Fibroblast of lung (primary cell): ENCODE measurements around the gene TWIST2. TPM values are rescaled to one million over a fixed set of nuclear protein-coding genes. Genes with fewer than 3 reads are reported as not detected.

Experiments used
- DNase-seq, 2 donors: peaks; one replicate each; pipeline versions ENCODE4 v3.0.0 to v3.0.0-alpha.2; 2010; ENCODE audit warnings: low read depth in 2 of 2
- H2AFZ ChIP-seq: 2 replicates; pipeline ENCODE4 v1.5.1; 2012; ENCODE audit warnings: low read length, control low read depth, inconsistent platforms
- H3K27ac ChIP-seq: 2 replicates; pipeline ENCODE4 v1.5.1; 2011; ENCODE audit warnings: low read length, control low read depth; ENCODE audit not compliant: insufficient read depth
- H3K27me3 ChIP-seq: 2 replicates; pipeline ENCODE4 v1.5.1; 2011; ENCODE audit warnings: mild to moderate bottlenecking, low read length; ENCODE audit not compliant: control insufficient read depth, insufficient read depth
- H3K36me3 ChIP-seq: 2 replicates; pipeline ENCODE4 v1.5.1; 2011; ENCODE audit warnings: low read length; ENCODE audit not compliant: control insufficient read depth, insufficient read depth
- H3K4me1 ChIP-seq: 2 replicates; pipeline ENCODE4 v1.5.1; 2011; ENCODE audit warnings: low read length; ENCODE audit not compliant: control insufficient read depth, insufficient read depth; ENCODE audit errors: extremely low read depth
- H3K4me2 ChIP-seq: 2 replicates; pipeline ENCODE4 v1.5.1; 2011; ENCODE audit warnings: low read length, control low read depth; ENCODE audit not compliant: insufficient read depth; ENCODE audit errors: extremely low read depth
- H3K4me3 ChIP-seq, 4 experiments: fragments of 200-600 bp in 1 of 4; sonication (generic) in 1 of 4; replicated peaks in 1 of 4; 2 replicates each; pipeline ENCODE4 v1.5.1; 2011 to 2016; ENCODE audit warnings: low read length in 4 of 4, low read depth in 3 of 4, mild to moderate bottlenecking in 3 of 4, control low read depth in 2 of 4, inconsistent platforms in 1 of 4, mixed read lengths in 1 of 4; ENCODE audit not compliant: insufficient read depth in 1 of 4; ENCODE audit errors: control extremely low read depth in 1 of 4
- H3K79me2 ChIP-seq: 2 replicates; pipeline ENCODE4 v1.5.1; 2012; ENCODE audit warnings: mild to moderate bottlenecking, low read length, inconsistent platforms; ENCODE audit not compliant: control insufficient read depth, insufficient read depth
- H3K9ac ChIP-seq: 2 replicates; pipeline ENCODE4 v1.5.1; 2011; ENCODE audit warnings: mild to moderate bottlenecking, low read length, control low read depth; ENCODE audit not compliant: insufficient read depth
- H3K9me3 ChIP-seq: 2 replicates; pipeline ENCODE4 v1.5.1; 2012; ENCODE audit warnings: low read depth, low read length; ENCODE audit not compliant: control insufficient read depth, insufficient read depth
- H4K20me1 ChIP-seq: 2 replicates; pipeline ENCODE4 v1.5.1; 2011; ENCODE audit warnings: low read length; ENCODE audit not compliant: control insufficient read depth, insufficient read depth; ENCODE audit errors: extremely low read depth
- CTCF ChIP-seq, 2 donors: IDR thresholded peaks in 1 of 2; conservative IDR thresholded peaks in 1 of 2; 1 replicate in 1 of 2; 2 replicates in 1 of 2; pipeline ENCODE4 v1.5.1; 2011 to 2012; ENCODE audit warnings: low read length in 2 of 2, control low read depth in 1 of 2, inconsistent platforms in 1 of 2, low read depth in 1 of 2, mild to moderate bottlenecking in 1 of 2
- EZH2 ChIP-seq: IDR thresholded peaks from 2 replicates; pipeline ENCODE4 v1.5.1; 2012; ENCODE audit warnings: low read length, control low read depth, mild to moderate bottlenecking; ENCODE audit errors: missing control alignments
- polyA plus RNA-seq, 2 donors: library from polyadenylated mRNA; depleted of rRNA in 1 of 2; stranded (reverse) in 1 of 2; unstranded in 1 of 2; fragments of >200 nt; gene quantifications; 2 replicates each; pipeline ENCODE4 v1.2.1, GENCODE V29; 2011 to 2012; ENCODE audit warnings: missing spikeins in 1 of 2
- total RNA-seq: library from RNA; depleted of rRNA; stranded (reverse); fragments of >200 nt; gene quantifications from 2 replicates; pipeline ENCODE4 v1.2.1, GENCODE V29; 2014

The TWIST2 gene
- total and polyA plus RNA-seq, 2 donors (not counting 1 experiment from before 2014, with no cell fraction given): 85.2 to 118 TPM

- Histone ChIP-seq H3K9me3 (no peaks in the 10 kb centered on the region), H3K27ac (no peak overlapping the region), H2AFZ (no peak overlapping the region), H3K27me3 (no peaks in the 10 kb centered on the region), H4K20me1 (no peaks in the 10 kb centered on the region), H3K9ac (no peak overlapping the region), H3K79me2 (peaks cover 21% of the 10 kb centered on the region), H3K4me2 (no peak overlapping the region), H3K4me3 (no peak overlapping the region), H3K4me1 (peaks cover 10% of the 10 kb centered on the region), H3K36me3 (peaks cover 17% of the 10 kb centered on the region)
- no peak for DNase-seq
- no peak for TF ChIP-seq EZH2
- TF ChIP-seq CTCF (conservative IDR thresholded peaks at IDR 0.05 in 1 of 2, IDR thresholded peaks at IDR 0.05 in 1 of 2; ENCODE audit: low read depth in 1 of 2, low read length in 2 of 2): no peak
Measured at GRCh38 chr2:238911376-238912227, 63.7 kb downstream of the TWIST2 start.

GRCh38 chr2:238912228-238912915 is 64.5 kb downstream of the TWIST2 start:
- DNase-seq: no peak
- TF ChIP-seq EZH2: no peak
- no peak for TF ChIP-seq CTCF (conservative IDR thresholded peaks at IDR 0.05 in 1 of 2, IDR thresholded peaks at IDR 0.05 in 1 of 2; ENCODE audit: low read depth in 1 of 2, low read length in 2 of 2)
- Histone ChIP-seq H3K4me2 (no peak overlapping the region), H2AFZ (no peak overlapping the region), H4K20me1 (no peaks in the 10 kb centered on the region), H3K4me3 (no peak overlapping the region), H3K36me3 (peaks cover 17% of the 10 kb centered on the region), H3K27me3 (no peaks in the 10 kb centered on the region), H3K27ac (no peak overlapping the region), H3K9ac (no peak overlapping the region), H3K9me3 (no peaks in the 10 kb centered on the region), H3K4me1 (peaks cover 10% of the 10 kb centered on the region), H3K79me2 (peaks cover 18% of the 10 kb centered on the region)
